ENCODE measurements around the gene IL17RC. TPM values are rescaled to one million over a fixed set of nuclear protein-coding genes. Genes with fewer than 3 reads are reported as not detected.

Gene IL17RC
- total RNA-seq, 2 experiments from 2014 or later: 0.22 to 0.32 TPM

DNA sequence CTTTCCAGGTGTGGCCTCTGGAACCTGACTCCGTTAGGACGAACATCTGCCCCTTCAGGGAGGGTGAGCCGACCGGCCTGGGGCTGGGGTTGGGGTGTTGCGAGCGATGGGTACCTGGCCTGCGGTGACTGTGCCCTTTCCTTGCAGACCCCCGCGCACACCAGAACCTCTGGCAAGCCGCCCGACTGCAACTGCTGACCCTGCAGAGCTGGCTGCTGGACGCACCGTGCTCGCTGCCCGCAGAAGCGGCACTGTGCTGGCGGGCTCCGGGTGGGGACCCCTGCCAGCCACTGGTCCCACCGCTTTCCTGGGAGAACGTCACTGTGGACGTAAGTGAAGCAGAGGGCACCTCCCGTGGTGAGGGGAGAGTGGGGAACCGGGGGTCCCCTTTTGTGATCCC, 11.3 kb downstream of the IL17RC start:
- no peak for TF ChIP-seq CTCF (IDR thresholded peaks at IDR 0.05)
- Mint-ChIP-seq H3K9me3 (no peaks in the 10 kb centered on the region), H3K4me1 (ENCODE audit: low read depth) (peaks cover 9% of the 10 kb centered on the region), H3K27me3 (no peaks in the 10 kb centered on the region), H3K4me3 (no peak overlapping the region), H3K27ac (no peak overlapping the region), H3K36me3 (ENCODE audit: low read depth) (no peaks in the 10 kb centered on the region)
- no peak for ATAC-seq
- intact Hi-C loops (cut with micrococcal nuclease): no loop called here
- no peak for DNase-seq
- POLR2A ChIA-PET: no interaction called here
- CTCF ChIA-PET: no interaction called here

- Mint-ChIP-seq H3K36me3 (ENCODE audit: low read depth) (no peaks in the 10 kb centered on the region), H3K4me3 (no peak overlapping the region), H3K4me1 (ENCODE audit: low read depth) (peaks cover 26% of the 10 kb centered on the region), H3K9me3 (no peaks in the 10 kb centered on the region), H3K27ac (peak overlapping the region; percentile 28), H3K27me3 (no peaks in the 10 kb centered on the region)
- peak; percentile 6 for TF ChIP-seq CTCF (IDR thresholded peaks at IDR 0.05)
- intact Hi-C loops (cut with micrococcal nuclease): loop anchor here (5.0 kb wide), 1 partner anchor 84 kb away; no protein-coding TSS in a partner anchor
- ATAC-seq (no peak), DNase-seq (peak; percentile 39)
- ChIA-PET POLR2A (interaction anchor here (0.6 to 6.9 kb wide), 7 partner anchors 15 to 123 kb away, joined by 3 to 57 read pairs (median 4); partner anchors contain the start of genes EMC3, JAGN1, PRRT3 and RPUSD3), CTCF (interaction anchor here (0.7 to 5.9 kb wide), 20 partner anchors 10 to 391 kb away, joined by 3 to 46 read pairs (median 4); partner anchors contain the start of genes ARPC4 and PRRT3)
Observed at GRCh38 chr3:9930804-9931418, 14.0 kb downstream of the IL17RC start.

- Mint-ChIP-seq H3K36me3 (ENCODE audit: low read depth) (no peaks in the 10 kb centered on the region), H3K27ac (peak overlapping the region; percentile 91), H3K27me3 (no peaks in the 10 kb centered on the region), H3K9me3 (no peaks in the 10 kb centered on the region), H3K4me3 (peak overlapping the region; percentile 83), H3K4me1 (ENCODE audit: low read depth) (peaks cover 32% of the 10 kb centered on the region)
- no peak for TF ChIP-seq CTCF (IDR thresholded peaks at IDR 0.05)
- intact Hi-C loops (cut with micrococcal nuclease): loop anchor here (5.0 kb wide), 1 partner anchor 85 kb away; no protein-coding TSS in a partner anchor
- DNase-seq (no peak), ATAC-seq (no peak)
- POLR2A ChIA-PET: interaction anchor here (0.7 to 6.9 kb wide), 16 partner anchors 9 to 262 kb away, joined by 3 to 57 read pairs (median 3); partner anchors contain the start of genes EMC3, IL17RE, JAGN1 and PRRT3
- CTCF ChIA-PET: interaction anchor here (0.7 to 5.9 kb wide), 42 partner anchors 9 to 390 kb away, joined by 3 to 46 read pairs (median 5); partner anchors contain the start of genes ARPC4, EMC3, IL17RE and JAGN1
Observed at GRCh38 chr3:9932535-9932842, 15.6 kb downstream of the IL17RC start.

DNA sequence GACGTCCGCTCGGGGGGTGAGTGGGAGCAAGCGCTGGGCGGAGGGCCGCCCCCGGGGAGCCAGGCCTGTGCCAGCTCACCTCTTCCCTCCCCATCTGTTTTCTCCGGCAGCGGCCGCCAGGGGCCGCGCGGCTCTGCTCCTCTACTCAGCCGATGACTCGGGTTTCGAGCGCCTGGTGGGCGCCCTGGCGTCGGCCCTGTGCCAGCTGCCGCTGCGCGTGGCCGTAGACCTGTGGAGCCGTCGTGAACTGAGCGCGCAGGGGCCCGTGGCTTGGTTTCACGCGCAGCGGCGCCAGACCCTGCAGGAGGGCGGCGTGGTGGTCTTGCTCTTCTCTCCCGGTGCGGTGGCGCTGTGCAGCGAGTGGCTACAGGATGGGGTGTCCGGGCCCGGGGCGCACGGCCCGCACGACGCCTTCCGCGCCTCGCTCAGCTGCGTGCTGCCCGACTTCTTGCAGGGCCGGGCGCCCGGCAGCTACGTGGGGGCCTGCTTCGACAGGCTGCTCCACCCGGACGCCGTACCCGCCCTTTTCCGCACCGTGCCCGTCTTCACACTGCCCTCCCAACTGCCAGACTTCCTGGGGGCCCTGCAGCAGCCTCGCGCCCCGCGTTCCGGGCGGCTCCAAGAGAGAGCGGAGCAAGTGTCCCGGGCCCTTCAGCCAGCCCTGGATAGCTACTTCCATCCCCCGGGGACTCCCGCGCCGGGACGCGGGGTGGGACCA, 16.1 kb downstream of the IL17RC start:
- Mint-ChIP-seq H3K36me3 (ENCODE audit: low read depth) (peaks cover 1% of the 10 kb centered on the region), H3K27me3 (no peaks in the 10 kb centered on the region), H3K4me3 (peak overlapping the region; percentile 83), H3K27ac (peak overlapping the region; percentile 91), H3K4me1 (ENCODE audit: low read depth) (peaks cover 32% of the 10 kb centered on the region), H3K9me3 (no peaks in the 10 kb centered on the region)
- intact Hi-C loops (cut with micrococcal nuclease): loop anchor here (5.0 kb wide), 1 partner anchor 86 kb away; no protein-coding TSS in a partner anchor
- ChIA-PET POLR2A (interaction anchor here (0.7 to 6.9 kb wide), 18 partner anchors 9 to 261 kb away, joined by 3 to 57 read pairs (median 3); partner anchors contain the start of genes BRPF1, EMC3, IL17RE and JAGN1), CTCF (interaction anchor here (0.7 to 5.9 kb wide), 45 partner anchors 9 to 354 kb away, joined by 3 to 46 read pairs (median 5); partner anchors contain the start of genes ARPC4, EMC3, IL17RE and JAGN1)
- TF ChIP-seq CTCF (IDR thresholded peaks at IDR 0.05): peak; percentile 85
- DNase-seq: peak; percentile 95
- ATAC-seq: peak; percentile 78
